Measurements from ENCODE around the gene PEX16. TPM values are rescaled to one million over a fixed set of nuclear protein-coding genes. Genes with fewer than 3 reads are reported as not detected.

Gene PEX16
- total RNA-seq, 6 donors from 2014 or later: 22.9 to 43.0 (median 32.6) TPM

- peaks cover 0 to 5% (median 0%) of the 10 kb centered on the region in 4 donors for H3K27me3 ChIP-seq
- no peaks in the 10 kb centered on the region for H3K9me3 ChIP-seq
- WGBS, 2 donors: 31 to 40% methylated on average over 1 to 29 of the region's 43 CpGs
- H3K36me3 ChIP-seq: peaks cover 2 to 17% (median 15%) of the 10 kb centered on the region in 4 donors
- peaks cover 5 to 12% (median 8%) of the 10 kb centered on the region in 4 donors for H3K4me1 ChIP-seq
- ATAC-seq (ENCODE audit: low FRiP score in 2 of 2) (peak in 1 of 2 donors; percentile 12), DNase-seq (peak in 1 of 2 donors; percentile 80)
- H3K4me3 ChIP-seq: peak overlapping the region in 3 of 4 donors; percentile 58 to 67 (median 61)
- H3K27ac ChIP-seq: no peak overlapping the region
- no peak for TF ChIP-seq EP300 (IDR thresholded peaks at IDR 0.05)
- TF ChIP-seq POLR2A (IDR thresholded peaks at IDR 0.05): no peak
- TF ChIP-seq POLR2AphosphoS5 (IDR thresholded peaks at IDR 0.05): no peak
These were observed 31.6 kb downstream of the PEX16 start for GRCh38 chr11:45885921-45886721.

- Histone ChIP-seq H3K27me3 (peaks cover 0 to 5% (median 0%) of the 10 kb centered on the region in 4 donors), H3K4me1 (peaks cover 5 to 12% (median 8%) of the 10 kb centered on the region in 4 donors), H3K4me3 (peak within 1 kb of the TSS in 3 of 4 donors; percentile 58 to 67 (median 61)), H3K9me3 (no peaks in the 10 kb centered on the region), H3K27ac (no peak within 1 kb of the TSS), H3K36me3 (peaks cover 10 to 24% (median 22%) of the 10 kb centered on the region in 4 donors)
- DNase-seq (peak; percentile 39 to 92), ATAC-seq (ENCODE audit: low FRiP score in 2 of 2) (peak; percentile 78 to 83)
- 5 to 10% methylated on average over 10 to 13 of the region's 73 CpGs for WGBS, 2 donors
- TF ChIP-seq POLR2A (IDR thresholded peaks at IDR 0.05) (no peak), POLR2AphosphoS5 (IDR thresholded peaks at IDR 0.05) (no peak), CTCF (IDR thresholded peaks at IDR 0.05) (no peak), EP300 (IDR thresholded peaks at IDR 0.05) (no peak)
These were observed 32.3 kb downstream of the PEX16 start, which contains the start of gene MAPK8IP1 for GRCh38 chr11:45885274-45885920. Gene MAPK8IP1 (plus strand): TSS chr11:45885651. CDS start chr11:45885821, 170 bp downstream.

GRCh38 chr11:45884596-45885185 lies 33.0 kb downstream of the PEX16 start:
- TF ChIP-seq EP300 (IDR thresholded peaks at IDR 0.05): no peak
- no peak for TF ChIP-seq POLR2AphosphoS5 (IDR thresholded peaks at IDR 0.05)
- no peak for TF ChIP-seq CTCF (IDR thresholded peaks at IDR 0.05)
- no peak for TF ChIP-seq POLR2A (IDR thresholded peaks at IDR 0.05)
- H3K9me3 ChIP-seq: no peaks in the 10 kb centered on the region
- ATAC-seq (ENCODE audit: low FRiP score in 2 of 2) (no peak), DNase-seq (no peak)
- H3K36me3 ChIP-seq: peaks cover 11 to 31% (median 26%) of the 10 kb centered on the region in 4 donors
- peaks cover 5 to 12% (median 8%) of the 10 kb centered on the region in 4 donors for H3K4me1 ChIP-seq
- H3K27ac ChIP-seq: no peak overlapping the region
- H3K4me3 ChIP-seq: no peak overlapping the region
- 84 to 86% methylated on average over 10 of the region's 10 CpGs for WGBS, 2 donors
- peaks cover 0 to 5% (median 0%) of the 10 kb centered on the region in 4 donors for H3K27me3 ChIP-seq

- peaks cover 0 to 5% (median 0%) of the 10 kb centered on the region in 4 donors for H3K27me3 ChIP-seq
- no peak overlapping the region for H3K27ac ChIP-seq
- DNase-seq (no peak), ATAC-seq (ENCODE audit: low FRiP score in 2 of 2) (no peak)
- H3K4me3 ChIP-seq: no peak overlapping the region
- H3K4me1 ChIP-seq: peaks cover 5 to 12% (median 8%) of the 10 kb centered on the region in 4 donors
- 71 to 83% methylated on average over 5 to 6 of the region's 6 CpGs for WGBS, 2 donors
- H3K36me3 ChIP-seq: peaks cover 18 to 50% (median 44%) of the 10 kb centered on the region in 4 donors
- TF ChIP-seq POLR2A (IDR thresholded peaks at IDR 0.05) (no peak), EP300 (IDR thresholded peaks at IDR 0.05) (no peak), CTCF (IDR thresholded peaks at IDR 0.05) (no peak), POLR2AphosphoS5 (IDR thresholded peaks at IDR 0.05) (no peak)
- H3K9me3 ChIP-seq: no peaks in the 10 kb centered on the region
These were observed 35.8 kb downstream of the PEX16 start for GRCh38 chr11:45881708-45882368.
